Naive thymus-derived CD4-positive, alpha-beta T cell (primary cell): Measurements from ENCODE around the gene PDE4D. TPM values are rescaled to one million over a fixed set of nuclear protein-coding genes. Genes with fewer than 3 reads are reported as not detected.

Source experiments
- ATAC-seq: fragments of 150-1000 bp; cut with Tn5 transposase; 2 replicates; pipeline ENCODE4 v1.10.0; 2021; ENCODE audit warnings: mild to moderate bottlenecking, moderate library complexity
- CTCF ChIA-PET: fragments of 350-600 bp; sonication (Branson Sonifier 250); formaldehyde crosslinking; loops from one replicate; lab custom pipeline; 2021; ENCODE audit warnings: antibody characterized with exemption; lab: Charles Lee
- POLR2A ChIA-PET: fragments of 350-600 bp; sonication (Branson Sonifier 250); formaldehyde crosslinking; loops from one replicate; lab custom pipeline; 2021; ENCODE audit warnings: antibody characterized with exemption, inconsistent platforms; lab: Charles Lee
- DNase-seq, 9 donors: peaks; one replicate each; pipeline versions ENCODE4 v3.0.0 to v3.0.0-alpha.2; 2020 to 2022; ENCODE audit warnings: mixed read lengths in 1 of 9
- H3K27ac ChIP-seq: one replicate; pipeline ENCODE4 v1.7.0; 2013; ENCODE audit warnings: mild to moderate bottlenecking, low read depth, low read length, moderate library complexity
- H3K27me3 ChIP-seq, 2 donors: one replicate each; pipeline ENCODE4 v1.7.0; 2013; ENCODE audit warnings: low read length in 2 of 2, mild to moderate bottlenecking in 2 of 2, moderate library complexity in 2 of 2; ENCODE audit not compliant: control insufficient read depth in 2 of 2, insufficient read depth in 2 of 2
- H3K36me3 ChIP-seq, 3 experiments: 1 replicate in 2 of 3; 2 replicates in 1 of 3; pipeline ENCODE4 v1.7.0; 2013; ENCODE audit warnings: low read length in 3 of 3, mild to moderate bottlenecking in 3 of 3, moderate library complexity in 1 of 3; ENCODE audit not compliant: insufficient read depth in 3 of 3, control insufficient read depth in 2 of 3
- H3K4me1 ChIP-seq, 2 donors: one replicate each; pipeline ENCODE4 v1.7.0; 2013; ENCODE audit warnings: low read length in 2 of 2, mild to moderate bottlenecking in 2 of 2, moderate library complexity in 1 of 2; ENCODE audit not compliant: control insufficient read depth in 2 of 2, insufficient read depth in 2 of 2
- H3K4me3 ChIP-seq: 2 replicates; pipeline ENCODE4 v1.7.0; 2013; ENCODE audit warnings: mild to moderate bottlenecking, low read length
- H3K9me3 ChIP-seq, 3 experiments: 1 replicate in 2 of 3; 2 replicates in 1 of 3; pipeline ENCODE4 v1.7.0; 2013; ENCODE audit warnings: low read length in 3 of 3; ENCODE audit not compliant: control insufficient read depth in 2 of 3
- H3K27ac Mint-ChIP-seq, 9 donors: one replicate each; pipeline ENCODE4 v1.8.0; 2020 to 2022; ENCODE audit warnings: mixed read lengths in 9 of 9, mild to moderate bottlenecking in 8 of 9, moderate library complexity in 5 of 9, inconsistent platforms in 2 of 9
- H3K27me3 Mint-ChIP-seq, 5 donors: one replicate each; pipeline ENCODE4 v1.8.0; 2021 to 2022; ENCODE audit warnings: mixed read lengths in 5 of 5, mild to moderate bottlenecking in 1 of 5
- H3K36me3 Mint-ChIP-seq, 5 donors: one replicate each; pipeline ENCODE4 v1.8.0; 2020 to 2022; ENCODE audit warnings: mixed read lengths in 5 of 5, mild to moderate bottlenecking in 3 of 5, inconsistent platforms in 1 of 5
- H3K4me1 Mint-ChIP-seq, 7 donors: one replicate each; pipeline ENCODE4 v1.8.0; 2020 to 2022; ENCODE audit warnings: mixed read lengths in 7 of 7, mild to moderate bottlenecking in 3 of 7, inconsistent platforms in 1 of 7
- H3K4me3 Mint-ChIP-seq, 10 donors: one replicate each; pipeline ENCODE4 v1.8.0; 2020 to 2022; ENCODE audit warnings: mild to moderate bottlenecking in 10 of 10, mixed read lengths in 10 of 10, moderate library complexity in 6 of 10, inconsistent platforms in 2 of 10
- H3K9me3 Mint-ChIP-seq, 11 donors: one replicate each; pipeline ENCODE4 v1.8.0; 2020 to 2022; ENCODE audit warnings: mixed read lengths in 11 of 11, mild to moderate bottlenecking in 4 of 11, inconsistent platforms in 1 of 11, moderate library complexity in 1 of 11
- intact Hi-C, 2 donors: fragments of 100-400 bp; cut with micrococcal nuclease; formaldehyde crosslinking; loops; one replicate each; pipeline ENCODE4 v1.15.1; 2023
- polyA plus RNA-seq, 2 donors: library from polyadenylated mRNA; unstranded; fragments of 300-500 nt; fragmentation: Illumina TruSeq; gene quantifications; one replicate each; pipeline ENCODE4 v1.2.3, GENCODE V29; 2021
- total RNA-seq, 6 experiments: library from RNA in 5 of 6; stranded (reverse) in 5 of 6; gene quantifications; 1 replicate in 5 of 6; 2 replicates in 1 of 6; pipeline ENCODE4 v1.2.3 and lab custom pipeline; 2021 to 2026

The PDE4D gene
- total and polyA plus RNA-seq, 7 experiments from 2014 or later: 4.9 to 102 (median 38.8) TPM

- no peak overlapping the region for H3K27ac Mint-ChIP-seq
- POLR2A ChIA-PET: interaction anchor here (1.0 kb wide), 1 partner anchor 19 kb away, joined by 3 read pairs; no protein-coding TSS in a partner anchor
- CTCF ChIA-PET: interaction anchor here (0.7 kb wide), 1 partner anchor 93 kb away, joined by 3 read pairs; no protein-coding TSS in a partner anchor
- peaks cover 0 to 2% (median 0%) of the 10 kb centered on the region in 11 donors for H3K9me3 Mint-ChIP-seq
- H3K27me3 Mint-ChIP-seq: no peaks in the 10 kb centered on the region
- peaks cover 0 to 8% (median 5%) of the 10 kb centered on the region in 3 experiments for H3K36me3 ChIP-seq
- ATAC-seq: peak; percentile 62
- no peak for DNase-seq
- H3K4me3 Mint-ChIP-seq: no peak overlapping the region
- no peaks in the 10 kb centered on the region for H3K9me3 ChIP-seq
- H3K36me3 Mint-ChIP-seq: peaks cover 8 to 61% (median 53%) of the 10 kb centered on the region in 5 donors
- H3K27ac ChIP-seq: no peak overlapping the region
- H3K4me1 ChIP-seq: no peaks in the 10 kb centered on the region
- H3K27me3 ChIP-seq: no peaks in the 10 kb centered on the region
- intact Hi-C loops: no loop called here
- H3K4me3 ChIP-seq: no peak overlapping the region
- H3K4me1 Mint-ChIP-seq: peaks cover 24 to 64% (median 61%) of the 10 kb centered on the region in 7 donors
Observed at GRCh38 chr5:59027145-59027907, 866.2 kb downstream of the PDE4D start.

GRCh38 chr5:59025734-59026133 lies 867.8 kb downstream of the PDE4D start:
- Mint-ChIP-seq H3K9me3 (peaks cover 0 to 2% (median 0%) of the 10 kb centered on the region in 11 donors), H3K4me1 (peaks cover 28 to 71% (median 68%) of the 10 kb centered on the region in 7 donors), H3K4me3 (peak overlapping the region in 1 of 10 donors; percentile 12), H3K27me3 (no peaks in the 10 kb centered on the region), H3K36me3 (peaks cover 4 to 63% (median 58%) of the 10 kb centered on the region in 5 donors), H3K27ac (no peak overlapping the region)
- no peaks in the 10 kb centered on the region for H3K4me1 ChIP-seq
- H3K27me3 ChIP-seq: no peaks in the 10 kb centered on the region
- no peak overlapping the region for H3K4me3 ChIP-seq
- intact Hi-C loops: no loop called here
- H3K9me3 ChIP-seq: no peaks in the 10 kb centered on the region
- POLR2A ChIA-PET: no interaction called here
- DNase-seq (no peak), ATAC-seq (no peak)
- no peak overlapping the region for H3K27ac ChIP-seq
- H3K36me3 ChIP-seq: peaks cover 0 to 14% (median 5%) of the 10 kb centered on the region in 3 experiments
- CTCF ChIA-PET: no interaction called here

GRCh38 chr5:59021837-59022514 lies 871.5 kb downstream of the PDE4D start:
- DNase-seq (no peak), ATAC-seq (no peak)
- H3K4me1 ChIP-seq: no peaks in the 10 kb centered on the region
- no peak overlapping the region for H3K4me3 ChIP-seq
- no peak overlapping the region for H3K27ac ChIP-seq
- POLR2A ChIA-PET: no interaction called here
- H3K9me3 ChIP-seq: no peaks in the 10 kb centered on the region
- H3K9me3 Mint-ChIP-seq: peaks cover 0 to 19% (median 0%) of the 10 kb centered on the region in 11 donors
- peaks cover 36 to 71% (median 55%) of the 10 kb centered on the region in 7 donors for H3K4me1 Mint-ChIP-seq
- H3K27me3 ChIP-seq: no peaks in the 10 kb centered on the region
- H3K4me3 Mint-ChIP-seq: peak overlapping the region in 3 of 10 donors; percentile 32 to 46 (median 44)
- H3K36me3 ChIP-seq: peaks cover 0 to 30% (median 5%) of the 10 kb centered on the region in 3 experiments
- intact Hi-C loops: no loop called here
- CTCF ChIA-PET: interaction anchor here (0.7 kb wide), 1 partner anchor 134 kb away, joined by 4 read pairs; no protein-coding TSS in a partner anchor
- peaks cover 14 to 71% (median 63%) of the 10 kb centered on the region in 5 donors for H3K36me3 Mint-ChIP-seq
- H3K27me3 Mint-ChIP-seq: no peaks in the 10 kb centered on the region
- H3K27ac Mint-ChIP-seq: peak overlapping the region in 3 of 9 donors; percentile 9 to 86 (median 14)

- peak overlapping the region in 1 of 10 donors; percentile 5 for H3K4me3 Mint-ChIP-seq
- H3K9me3 ChIP-seq: no peaks in the 10 kb centered on the region
- ChIA-PET POLR2A (no interaction called here), CTCF (interaction anchor here (0.6 kb wide), 1 partner anchor 12 kb away, joined by 3 read pairs; no protein-coding TSS in a partner anchor)
- H3K4me1 Mint-ChIP-seq: peaks cover 37 to 73% (median 57%) of the 10 kb centered on the region in 7 donors
- DNase-seq (no peak), ATAC-seq (no peak)
- peaks cover 0 to 35% (median 5%) of the 10 kb centered on the region in 3 experiments for H3K36me3 ChIP-seq
- H3K4me1 ChIP-seq: no peaks in the 10 kb centered on the region
- peaks cover 0 to 26% (median 6%) of the 10 kb centered on the region in 11 donors for H3K9me3 Mint-ChIP-seq
- peak overlapping the region in 1 of 9 donors; percentile 51 for H3K27ac Mint-ChIP-seq
- no peaks in the 10 kb centered on the region for H3K27me3 Mint-ChIP-seq
- intact Hi-C loops: no loop called here
- H3K27me3 ChIP-seq: no peaks in the 10 kb centered on the region
- peaks cover 20 to 76% (median 66%) of the 10 kb centered on the region in 5 donors for H3K36me3 Mint-ChIP-seq
- H3K27ac ChIP-seq: no peak overlapping the region
- H3K4me3 ChIP-seq: no peak overlapping the region
Observed at GRCh38 chr5:59021286-59021673, 872.2 kb downstream of the PDE4D start.

- peaks cover 0 to 31% (median 5%) of the 10 kb centered on the region in 3 experiments for H3K36me3 ChIP-seq
- Mint-ChIP-seq H3K27ac (peak overlapping the region in 7 of 9 donors; percentile 3 to 53 (median 22)), H3K4me1 (peaks cover 32 to 68% (median 52%) of the 10 kb centered on the region in 7 donors), H3K9me3 (peaks cover 0 to 31% (median 7%) of the 10 kb centered on the region in 11 donors), H3K4me3 (peak overlapping the region in 2 of 10 donors; percentile 2 to 47), H3K27me3 (no peaks in the 10 kb centered on the region), H3K36me3 (peaks cover 20 to 76% (median 66%) of the 10 kb centered on the region in 5 donors)
- H3K4me1 ChIP-seq: no peaks in the 10 kb centered on the region
- CTCF ChIA-PET: interaction anchor here (0.6 kb wide), 1 partner anchor 11 kb away, joined by 3 read pairs; no protein-coding TSS in a partner anchor
- POLR2A ChIA-PET: interaction anchor here (0.7 kb wide), 2 partner anchors 13 to 37 kb away, joined by 3 to 4 read pairs; no protein-coding TSS in a partner anchor
- DNase-seq: no peak
- peak; percentile 20 for ATAC-seq
- no peaks in the 10 kb centered on the region for H3K9me3 ChIP-seq
- no peaks in the 10 kb centered on the region for H3K27me3 ChIP-seq
- H3K27ac ChIP-seq: no peak overlapping the region
- no peak overlapping the region for H3K4me3 ChIP-seq
- intact Hi-C loops: no loop called here
Observed at GRCh38 chr5:59020611-59021285, 872.8 kb downstream of the PDE4D start.

GRCh38 chr5:59019078-59019477 lies 874.4 kb downstream of the PDE4D start:
- ChIA-PET POLR2A (interaction anchor here (1.4 kb wide), 1 partner anchor 13 kb away, joined by 3 read pairs; no protein-coding TSS in a partner anchor), CTCF (no interaction called here)
- Histone ChIP-seq H3K27me3 (no peaks in the 10 kb centered on the region), H3K4me3 (no peak overlapping the region), H3K4me1 (no peaks in the 10 kb centered on the region), H3K36me3 (peaks cover 0 to 30% (median 0%) of the 10 kb centered on the region in 3 experiments), H3K9me3 (no peaks in the 10 kb centered on the region), H3K27ac (no peak overlapping the region)
- H3K36me3 Mint-ChIP-seq: peaks cover 24 to 84% (median 66%) of the 10 kb centered on the region in 5 donors
- H3K9me3 Mint-ChIP-seq: peaks cover 0 to 40% (median 12%) of the 10 kb centered on the region in 11 donors
- DNase-seq (no peak), ATAC-seq (no peak)
- peak overlapping the region in 2 of 9 donors; percentile 0 to 19 for H3K27ac Mint-ChIP-seq
- H3K4me1 Mint-ChIP-seq: peaks cover 35 to 63% (median 50%) of the 10 kb centered on the region in 7 donors
- H3K4me3 Mint-ChIP-seq: no peak overlapping the region
- no peaks in the 10 kb centered on the region for H3K27me3 Mint-ChIP-seq
- intact Hi-C loops: no loop called here
